NCI-H2171 (cell line): Measurements from ENCODE around the gene TAOK3.
"Not testable (repeated sequence)": the region's sequence is repeated elsewhere in the genome, so short reads cannot be mapped to it uniquely, and the experiment has no call there.

Experiments
- DNase-seq: peaks from one replicate; lab custom pipeline; 2025; lab: John Stamatoyannopoulos, UW

Gene TAOK3

GRCh38 chr12:118373616-118374015, 909 bp upstream of the TAOK3 start:
- DNase-seq: no peak

DNA sequence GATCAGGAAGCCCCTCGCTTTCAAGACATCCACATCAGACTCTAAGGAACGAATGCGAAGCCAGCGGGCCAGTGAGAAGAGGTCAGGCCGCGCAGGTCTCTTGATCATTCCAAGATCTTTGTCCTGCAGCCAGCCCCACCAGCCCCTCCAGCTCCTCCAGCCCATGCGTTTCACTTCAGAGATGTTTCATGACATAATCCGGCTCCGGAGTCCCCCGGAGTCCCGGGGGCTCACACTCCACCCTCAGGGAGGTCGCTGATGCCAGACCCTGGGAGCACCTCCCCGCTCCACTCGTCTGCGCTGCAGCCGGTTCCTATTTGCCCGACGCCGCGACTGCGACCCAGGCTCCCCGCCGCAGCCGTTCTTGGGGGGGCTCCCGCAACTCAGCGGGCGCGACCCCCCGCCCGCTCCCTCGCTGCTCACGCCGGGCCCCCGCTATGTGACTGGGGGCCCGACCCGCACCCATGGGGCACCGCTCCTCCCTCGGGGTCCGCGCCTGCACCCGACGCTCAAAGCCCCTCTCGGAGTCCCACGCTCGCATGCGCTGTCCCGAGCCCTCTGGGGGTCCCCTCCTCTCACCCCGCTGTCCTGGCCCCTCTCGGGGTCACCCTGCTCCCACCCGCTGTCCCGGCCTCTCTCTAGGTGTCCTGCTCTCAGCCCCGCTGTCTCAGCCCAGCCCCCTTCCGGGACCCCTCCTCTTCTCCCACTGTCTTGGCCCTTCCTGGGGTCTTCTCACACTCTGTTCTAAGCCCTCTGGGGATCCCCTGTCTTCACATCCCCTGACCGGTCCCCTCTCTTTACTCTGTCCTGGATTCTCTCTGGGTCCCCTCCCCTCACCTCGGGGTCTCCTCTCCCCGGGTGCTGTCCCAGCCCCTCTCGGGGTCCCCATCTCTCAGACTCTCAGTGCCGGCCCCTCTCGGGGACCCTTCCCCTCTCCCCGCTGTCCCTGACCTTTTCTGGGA, 1.1 kb downstream of the TAOK3 start:
- DNase-seq: no peak

DNA sequence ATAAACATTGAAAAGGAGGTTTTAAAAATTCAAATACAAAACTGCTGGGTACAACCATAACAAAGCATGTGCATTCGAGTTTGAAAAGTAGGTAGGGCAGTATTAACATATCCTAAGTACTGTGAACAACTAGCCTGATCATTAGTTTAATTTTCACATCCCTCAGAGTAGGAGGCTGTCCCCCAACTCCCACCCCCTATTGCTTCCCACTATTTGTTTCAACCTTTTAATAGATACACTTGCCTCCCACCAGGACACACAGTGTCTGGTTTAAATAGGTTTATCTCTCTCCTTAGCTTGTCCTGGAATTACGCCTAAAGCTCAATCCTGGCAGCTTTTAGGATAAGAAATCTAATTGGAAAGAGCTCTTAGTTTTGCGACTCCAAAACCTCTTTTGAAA, 2.1 kb downstream of the TAOK3 start:
- DNase-seq: no peak

GRCh38 chr12:118368821-118369220, 3.9 kb downstream of the TAOK3 start:
- DNase-seq: no peak

- no peak for DNase-seq
Measured at GRCh38 chr12:118361889-118362288, 10.8 kb downstream of the TAOK3 start.

GRCh38 chr12:118361092-118361404, 11.7 kb downstream of the TAOK3 start:
- DNase-seq: no peak

- no peak for DNase-seq
Measured at GRCh38 chr12:118359541-118359915, 13.2 kb downstream of the TAOK3 start.

DNA sequence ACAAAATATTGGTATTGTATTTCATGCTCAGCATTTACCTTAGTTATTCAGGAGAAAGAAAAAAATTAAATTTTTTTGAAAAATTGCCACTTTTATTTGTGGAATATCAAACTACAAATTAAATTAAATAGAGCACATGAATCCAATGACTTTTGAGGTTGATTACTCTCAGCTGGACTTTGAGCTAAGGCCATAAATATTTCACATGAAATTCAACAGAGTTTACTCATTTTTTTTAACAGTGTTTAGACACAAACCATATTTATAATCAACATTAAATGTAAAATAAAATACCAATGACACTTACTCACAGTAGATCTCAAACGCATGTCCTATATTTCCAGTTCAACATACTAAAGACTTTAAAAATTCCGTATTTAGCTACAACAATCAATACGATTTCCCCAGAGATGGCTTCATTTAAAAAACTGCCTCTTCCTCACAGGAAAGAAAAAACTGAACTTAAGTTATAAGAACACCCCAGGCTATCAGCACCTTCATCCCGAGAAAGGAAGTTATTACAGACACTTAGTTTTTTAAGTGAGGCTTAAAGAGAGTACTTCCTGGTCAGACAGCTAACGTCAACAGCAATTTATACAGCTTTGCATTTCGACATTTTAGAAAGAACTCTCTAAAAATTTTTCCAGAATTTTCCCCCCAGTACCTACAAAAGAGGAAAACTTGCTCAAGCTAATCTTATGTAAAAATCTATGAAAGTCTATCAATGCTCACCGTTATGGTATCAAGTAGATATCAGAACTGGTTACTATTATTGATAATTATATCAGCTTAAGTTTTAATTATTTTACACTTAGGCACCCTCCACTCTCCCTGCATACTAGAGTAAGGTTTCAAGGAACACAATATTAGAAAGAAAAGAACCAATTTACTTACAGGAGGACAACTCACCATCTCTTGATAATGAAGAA, 13.8 kb downstream of the TAOK3 start:
- DNase-seq: no peak

- no peak for DNase-seq
Measured at GRCh38 chr12:118358008-118358359, 14.7 kb downstream of the TAOK3 start.

DNA sequence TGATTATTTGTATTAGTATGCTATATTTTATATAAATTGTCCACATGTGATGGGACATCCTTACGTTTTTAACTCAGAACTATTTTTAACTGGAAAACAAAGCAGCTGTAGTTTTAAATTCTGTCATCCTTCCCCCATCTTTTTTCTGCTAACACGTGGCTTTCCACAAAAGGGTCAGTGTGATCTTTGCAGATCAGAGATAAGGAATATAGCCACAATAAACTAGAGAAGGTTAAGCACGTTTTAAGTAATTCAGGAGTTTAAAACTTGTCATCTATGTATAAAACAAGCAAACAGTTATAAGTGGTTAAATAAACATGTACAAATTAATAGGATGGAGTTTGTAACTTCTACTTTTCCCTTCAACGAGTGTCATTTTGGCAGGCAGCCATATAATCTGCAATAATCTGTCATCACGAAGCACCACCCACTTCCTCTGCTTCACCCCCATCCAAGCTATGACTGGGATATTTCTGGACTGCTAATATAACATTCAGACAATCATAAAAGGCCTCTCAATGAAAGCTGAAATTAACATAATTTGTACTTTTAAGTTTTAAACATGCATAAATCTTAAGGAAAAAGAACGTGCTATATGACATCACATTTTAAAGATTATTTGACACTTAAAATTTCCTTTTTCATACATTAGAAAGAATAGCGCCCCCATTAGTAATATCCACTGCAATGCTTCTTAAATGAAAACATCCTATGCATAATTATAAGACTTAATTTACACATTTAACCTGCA, 15.3 kb downstream of the TAOK3 start:
- DNase-seq: no peak

DNA sequence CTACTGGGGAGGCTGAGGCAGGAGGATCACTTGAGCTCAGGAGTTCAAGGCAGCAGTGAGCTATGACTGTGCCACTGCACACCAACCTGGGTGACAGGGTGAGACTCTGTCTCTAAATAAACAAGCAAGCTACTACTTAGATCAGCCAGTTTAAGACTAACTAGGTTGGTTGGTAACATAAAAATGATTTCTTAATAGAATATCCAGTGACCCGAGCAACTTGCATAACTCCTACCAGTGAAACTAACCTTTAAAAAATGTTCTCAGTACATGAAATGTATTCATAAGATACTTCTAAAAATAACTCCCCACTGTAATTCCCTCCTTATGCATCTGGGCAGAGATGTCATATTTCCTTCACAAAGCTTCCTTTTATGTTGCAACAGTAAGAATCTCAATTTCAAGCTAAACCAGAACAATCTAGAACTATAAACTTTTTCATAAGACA, 15.9 kb downstream of the TAOK3 start:
- no peak for DNase-seq

DNA sequence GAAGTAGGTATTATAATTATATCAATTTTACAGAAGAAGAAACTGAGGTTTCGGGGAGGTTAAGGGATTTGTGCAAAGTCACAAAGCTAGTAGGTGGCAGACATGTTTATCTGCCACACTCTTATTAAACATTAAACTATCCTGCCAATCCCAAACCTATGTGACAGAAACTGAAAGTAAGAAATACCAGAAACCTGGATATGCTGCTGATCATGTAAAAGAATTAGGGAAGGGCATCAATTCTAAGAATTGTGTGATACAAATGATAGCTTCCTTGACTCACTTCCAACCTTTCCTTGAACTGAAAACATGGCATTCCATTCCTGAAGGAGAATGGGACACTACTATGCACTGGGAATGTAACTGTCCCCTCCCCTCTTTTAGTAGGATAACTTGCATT, 16.9 kb downstream of the TAOK3 start:
- no peak for DNase-seq

GRCh38 chr12:118354903-118355302, 17.8 kb downstream of the TAOK3 start:
- DNase-seq: no peak

GRCh38 chr12:118354503-118354902, 18.2 kb downstream of the TAOK3 start:
- not testable (repeated sequence) for DNase-seq

DNA sequence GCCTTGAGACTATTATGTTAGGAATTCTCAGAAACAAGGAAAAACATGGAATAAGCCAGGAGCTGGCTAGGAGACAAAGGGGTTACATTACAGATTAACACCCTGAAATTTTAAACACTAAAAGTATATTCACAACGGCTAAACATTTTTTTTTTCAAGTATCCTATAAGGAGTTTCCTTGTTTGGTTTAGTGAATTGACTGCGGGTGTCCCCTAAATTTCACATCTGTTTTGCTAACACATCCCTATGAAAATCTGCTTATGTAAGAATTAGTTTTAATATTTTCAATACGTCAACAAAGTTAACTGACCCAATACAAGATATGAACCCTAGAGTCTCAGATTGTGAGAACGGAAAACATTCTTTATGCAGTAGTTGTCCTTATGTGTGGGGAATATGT, 19.0 kb downstream of the TAOK3 start:
- no peak for DNase-seq

- no peak for DNase-seq
Measured at GRCh38 chr12:118350908-118351559, 21.7 kb downstream of the TAOK3 start.

DNA sequence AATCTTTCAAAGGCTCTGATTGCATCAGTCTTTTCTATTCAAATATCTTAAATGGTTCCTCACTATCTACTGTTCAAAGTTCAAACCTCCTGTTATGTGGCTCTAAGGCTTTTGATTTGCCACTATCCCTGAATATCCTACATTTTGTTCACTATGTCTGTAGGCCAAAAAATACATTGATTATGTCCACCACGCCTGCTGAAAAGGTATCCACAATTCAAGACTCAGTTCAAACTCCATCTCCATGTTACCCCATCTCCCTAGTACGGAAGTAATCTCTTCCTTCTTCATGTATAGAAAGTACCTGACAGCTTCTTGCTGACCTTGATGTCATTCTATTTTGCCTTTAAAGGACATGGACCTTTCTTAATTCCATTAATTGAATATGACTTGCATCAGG, 24.8 kb downstream of the TAOK3 start:
- DNase-seq: no peak

- no peak for DNase-seq
Measured at GRCh38 chr12:118346895-118347294, 25.8 kb downstream of the TAOK3 start.

DNA sequence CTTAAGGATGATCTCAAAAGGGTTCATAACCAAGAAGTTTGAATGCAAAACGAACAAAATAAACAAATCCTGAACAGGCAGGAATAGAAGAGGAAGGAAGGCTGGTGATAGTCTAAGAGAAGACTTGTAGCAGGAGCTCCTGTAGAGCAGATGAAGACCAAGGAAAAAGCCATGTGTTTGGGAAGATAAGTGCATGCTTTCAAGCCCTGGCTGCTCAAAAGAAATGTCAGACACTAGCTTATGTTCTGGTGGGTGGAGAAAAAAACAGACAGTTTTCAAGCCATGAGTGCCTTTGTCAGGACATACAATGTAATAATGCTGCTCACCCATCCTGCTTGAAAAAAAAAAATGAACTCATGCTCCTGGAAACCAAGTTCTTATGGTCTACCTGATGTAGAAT, 27.4 kb downstream of the TAOK3 start:
- DNase-seq: no peak

DNA sequence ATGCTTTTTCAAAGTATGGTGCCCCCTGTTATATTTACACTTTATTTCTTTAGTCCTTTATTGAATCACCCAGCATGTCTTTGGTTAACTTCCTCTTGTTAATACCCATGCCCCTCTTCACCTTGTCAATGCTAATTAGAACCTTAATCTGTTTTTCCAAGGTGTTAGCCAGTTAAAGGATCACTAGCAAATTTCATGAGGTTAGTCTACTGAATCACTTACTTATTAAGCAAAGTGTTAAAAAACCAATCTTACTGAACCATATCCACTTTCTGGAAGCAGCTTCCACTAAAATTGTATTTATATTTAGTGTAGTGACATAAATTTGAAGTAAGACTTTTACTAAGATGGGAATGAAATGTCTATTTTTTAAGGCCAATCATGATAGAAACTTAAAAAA, 27.9 kb downstream of the TAOK3 start:
- DNase-seq: no peak

DNA sequence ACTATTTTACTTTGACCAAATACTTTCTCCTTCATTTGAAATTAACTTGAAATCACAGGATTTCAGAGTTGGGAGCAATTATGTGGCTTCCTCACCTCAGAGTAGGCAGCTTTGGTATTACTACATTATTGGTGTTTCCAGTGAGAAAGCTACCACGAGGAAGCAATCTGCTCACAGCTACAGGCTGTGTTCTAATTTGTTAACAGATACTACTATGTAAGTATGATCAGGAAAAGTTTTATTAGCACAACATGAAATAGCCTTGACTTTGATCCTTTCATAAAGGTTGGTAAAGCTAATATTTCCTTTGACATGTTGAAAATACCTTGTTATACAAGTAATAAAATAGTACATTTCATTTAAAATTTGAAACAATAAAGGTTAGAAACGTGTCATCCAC, 30.6 kb downstream of the TAOK3 start:
- DNase-seq: no peak
